Kidney tubule cell (primary cell): ENCODE results near the gene SCFD1.
"Not testable (repeated sequence)": the region's sequence is repeated elsewhere in the genome, so short reads cannot be mapped to it uniquely, and the experiment has no call there.

Experiments
- DNase-seq: peaks from one replicate; pipeline ENCODE4 v3.0.0-alpha.2; 2018; ENCODE audit warnings: low spot score

SCFD1 gene

GRCh38 chr14:30673071-30673470 is 51.0 kb downstream of the SCFD1 start:
- no peak for DNase-seq

GRCh38 chr14:30678926-30679431 is 56.9 kb downstream of the SCFD1 start:
- no peak for DNase-seq

GRCh38 chr14:30680036-30680435 is 57.9 kb downstream of the SCFD1 start:
- DNase-seq = no peak

- DNase-seq = not testable (repeated sequence)
Measured at GRCh38 chr14:30680776-30681175, 58.7 kb downstream of the SCFD1 start.

- DNase-seq = peak; percentile 14
Measured at GRCh38 chr14:30681752-30682355, 59.7 kb downstream of the SCFD1 start.

GRCh38 chr14:30690487-30691355 is 68.6 kb downstream of the SCFD1 start:
- DNase-seq = peak; percentile 32

GRCh38 chr14:30691751-30692398 is 69.8 kb downstream of the SCFD1 start:
- DNase-seq = no peak

GRCh38 chr14:30692669-30693068 is 70.5 kb downstream of the SCFD1 start:
- no peak for DNase-seq

- DNase-seq = peak; percentile 42
Measured at GRCh38 chr14:30698463-30698862, 76.3 kb downstream of the SCFD1 start.

GRCh38 chr14:30706704-30707103 is 84.6 kb downstream of the SCFD1 start:
- DNase-seq = no peak

GRCh38 chr14:30708157-30708556 is 86.0 kb downstream of the SCFD1 start:
- DNase-seq = no peak

GRCh38 chr14:30709201-30709600 is 87.1 kb downstream of the SCFD1 start:
- DNase-seq = no peak

GRCh38 chr14:30710876-30711275 is 88.8 kb downstream of the SCFD1 start:
- DNase-seq = no peak

- no peak for DNase-seq
Measured at GRCh38 chr14:30719137-30719536, 97.0 kb downstream of the SCFD1 start.

GRCh38 chr14:30725763-30726162 is 103.6 kb downstream of the SCFD1 start:
- DNase-seq = no peak

GRCh38 chr14:30728471-30728870 is 106.4 kb downstream of the SCFD1 start:
- no peak for DNase-seq

- DNase-seq = no peak
Measured at GRCh38 chr14:30737916-30738315, 115.8 kb downstream of the SCFD1 start.

- DNase-seq = no peak
Measured at GRCh38 chr14:30738978-30739377, 116.9 kb downstream of the SCFD1 start.

- no peak for DNase-seq
Measured at GRCh38 chr14:30748343-30748742, 126.2 kb downstream of the SCFD1 start.

GRCh38 chr14:30751646-30752416 is 129.7 kb downstream of the SCFD1 start:
- peak; percentile 1 for DNase-seq

- no peak for DNase-seq
Measured at GRCh38 chr14:30753452-30753851, 131.3 kb downstream of the SCFD1 start.

- no peak for DNase-seq
Measured at GRCh38 chr14:30754778-30755177, 132.7 kb downstream of the SCFD1 start.
